B cell (primary cell): ENCODE results near the gene ACSS1.

Experiments
- EZH2 ChIP-seq: IDR thresholded peaks from 2 replicates; pipeline ENCODE4 v1.6.1; 2012; ENCODE audit warnings: borderline replicate concordance, low read depth, mild to moderate bottlenecking, moderate library complexity, low read length; ENCODE audit not compliant: insufficient read depth, poor library complexity, severe bottlenecking
- TF ChIP-seq, protein P1 (sequence below): fragments of 200-600 bp; IDR thresholded peaks from one replicate; pipeline ENCODE4 v1.8.0; 2022; ENCODE audit warnings: antibody characterized with exemption, mild to moderate bottlenecking

DNA sequence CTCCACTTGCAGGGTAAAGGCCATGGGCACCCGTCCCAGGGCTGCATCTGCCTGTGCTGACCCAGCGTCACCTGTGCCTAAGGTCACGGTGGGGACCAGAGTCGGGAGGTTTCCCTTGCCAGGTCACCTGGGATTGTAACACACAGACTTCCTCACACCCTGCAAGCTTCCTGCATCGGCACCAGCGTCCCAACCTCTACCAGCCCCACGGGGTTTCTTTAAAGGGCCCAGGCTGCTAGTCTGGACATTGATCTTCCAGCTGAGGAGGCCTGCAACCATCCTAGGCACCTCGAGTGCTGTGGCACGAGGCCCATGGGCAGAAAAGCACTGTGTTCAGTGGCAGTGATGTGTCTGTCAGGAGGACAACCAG is 12.6 kb downstream of the ACSS1 start:
- TF ChIP-seq, protein P1, sequence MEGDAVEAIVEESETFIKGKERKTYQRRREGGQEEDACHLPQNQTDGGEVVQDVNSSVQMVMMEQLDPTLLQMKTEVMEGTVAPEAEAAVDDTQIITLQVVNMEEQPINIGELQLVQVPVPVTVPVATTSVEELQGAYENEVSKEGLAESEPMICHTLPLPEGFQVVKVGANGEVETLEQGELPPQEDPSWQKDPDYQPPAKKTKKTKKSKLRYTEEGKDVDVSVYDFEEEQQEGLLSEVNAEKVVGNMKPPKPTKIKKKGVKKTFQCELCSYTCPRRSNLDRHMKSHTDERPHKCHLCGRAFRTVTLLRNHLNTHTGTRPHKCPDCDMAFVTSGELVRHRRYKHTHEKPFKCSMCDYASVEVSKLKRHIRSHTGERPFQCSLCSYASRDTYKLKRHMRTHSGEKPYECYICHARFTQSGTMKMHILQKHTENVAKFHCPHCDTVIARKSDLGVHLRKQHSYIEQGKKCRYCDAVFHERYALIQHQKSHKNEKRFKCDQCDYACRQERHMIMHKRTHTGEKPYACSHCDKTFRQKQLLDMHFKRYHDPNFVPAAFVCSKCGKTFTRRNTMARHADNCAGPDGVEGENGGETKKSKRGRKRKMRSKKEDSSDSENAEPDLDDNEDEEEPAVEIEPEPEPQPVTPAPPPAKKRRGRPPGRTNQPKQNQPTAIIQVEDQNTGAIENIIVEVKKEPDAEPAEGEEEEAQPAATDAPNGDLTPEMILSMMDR = no peak
- no peak for TF ChIP-seq EZH2
